Common myeloid progenitor, CD34-positive (primary cell): Measurements from ENCODE around the gene NDUFAF3.
A peak's percentile ranks its signal among the peaks of the same experiment; 100 is the strongest.

ENCODE experiments used
- CTCF ChIA-PET: fragments of 350-600 bp; sonication (Branson Sonifier 250); formaldehyde crosslinking; loops from one replicate; lab custom pipeline; 2021; ENCODE audit warnings: antibody characterized with exemption; lab: Charles Lee
- POLR2A ChIA-PET: fragments of 350-600 bp; sonication (Branson Sonifier 250); formaldehyde crosslinking; loops from one replicate; lab custom pipeline; 2021; ENCODE audit warnings: antibody characterized with exemption; lab: Charles Lee
- DNase-seq, 3 donors: peaks; one replicate each; pipeline versions ENCODE4 v3.0.0 to v3.0.0-alpha.2; 2013
- H3K27ac ChIP-seq, 2 experiments: 1 replicate in 1 of 2; 2 replicates in 1 of 2; pipeline ENCODE4 v1.7.0; 2013; ENCODE audit warnings: inconsistent platforms in 2 of 2, low read length in 2 of 2, mild to moderate bottlenecking in 2 of 2, low read depth in 1 of 2, moderate library complexity in 1 of 2; ENCODE audit not compliant: severe bottlenecking in 2 of 2, insufficient read depth in 1 of 2, poor library complexity in 1 of 2
- H3K27me3 ChIP-seq, 5 experiments: replicated peaks in 2 of 5; 1 replicate in 3 of 5; 2 replicates in 2 of 5; pipeline versions ENCODE4 v1.6.1 to v1.7.0; 2013; ENCODE audit warnings: low read length in 4 of 5, mild to moderate bottlenecking in 2 of 5, moderate library complexity in 2 of 5, inconsistent platforms in 1 of 5; ENCODE audit not compliant: insufficient read depth in 5 of 5, control insufficient read depth in 4 of 5
- H3K36me3 ChIP-seq, 4 experiments: 1 replicate in 2 of 4; 2 replicates in 2 of 4; pipeline versions ENCODE4 v1.6.1 to v1.7.0; 2013; ENCODE audit warnings: low read length in 3 of 4, control low read depth in 1 of 4, mild to moderate bottlenecking in 1 of 4; ENCODE audit not compliant: control insufficient read depth in 4 of 4, insufficient read depth in 4 of 4
- H3K4me1 ChIP-seq, 4 experiments: 1 replicate in 3 of 4; 2 replicates in 1 of 4; pipeline versions ENCODE4 v1.6.1 to v1.7.1; 2013; ENCODE audit warnings: low read length in 3 of 4, mild to moderate bottlenecking in 3 of 4, control low read depth in 1 of 4, inconsistent platforms in 1 of 4, moderate library complexity in 1 of 4; ENCODE audit not compliant: control insufficient read depth in 4 of 4, insufficient read depth in 4 of 4; ENCODE audit errors: control extremely low read depth in 1 of 4
- H3K4me3 ChIP-seq, 7 experiments: 1 replicate in 4 of 7; 2 replicates in 3 of 7; pipeline versions ENCODE4 v1.5.1 to v1.7.0; 2013; ENCODE audit warnings: mild to moderate bottlenecking in 7 of 7, low read length in 6 of 7, moderate library complexity in 6 of 7, inconsistent platforms in 2 of 7, low read depth in 2 of 7, control low read depth in 1 of 7; ENCODE audit not compliant: insufficient read depth in 4 of 7, control insufficient read depth in 1 of 7; ENCODE audit errors: extremely low read depth in 1 of 7
- H3K9me3 ChIP-seq, 5 experiments: 1 replicate in 4 of 5; 2 replicates in 1 of 5; pipeline versions ENCODE4 v1.6.1 to v1.7.1; 2013; ENCODE audit warnings: low read length in 4 of 5, mild to moderate bottlenecking in 2 of 5, inconsistent platforms in 1 of 5, low read depth in 1 of 5, moderate library complexity in 1 of 5; ENCODE audit not compliant: control insufficient read depth in 4 of 5, insufficient read depth in 2 of 5; ENCODE audit errors: control extremely low read depth in 1 of 5
- WGBS: methylation state at CpG from one replicate; pipeline ENCODE4 v1.1.5; 2013; ENCODE audit not compliant: insufficient coverage; 5-methylcytosine and 5-hydroxymethylcytosine counted together

Gene NDUFAF3

DNA sequence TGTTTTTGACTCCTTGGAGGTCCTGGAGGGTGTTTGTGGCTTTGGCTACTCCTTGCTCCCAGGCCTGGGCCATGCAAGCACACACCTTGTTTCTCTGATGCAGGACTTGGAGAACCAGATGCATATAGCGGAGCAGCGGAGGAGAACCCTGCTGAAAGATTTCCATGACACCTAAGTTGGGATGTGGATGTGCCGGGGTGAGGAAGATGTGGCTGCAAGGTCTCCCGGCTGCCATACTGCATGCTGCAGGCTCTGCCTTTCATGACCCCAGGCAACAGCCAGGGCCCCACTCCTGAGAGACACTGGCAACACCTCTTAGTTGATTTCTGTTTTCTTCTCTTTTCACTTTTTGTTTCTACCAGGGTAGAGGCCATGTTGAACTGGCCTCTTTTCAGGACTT, 38.8 kb upstream of the NDUFAF3 start:
- ChIA-PET CTCF (interaction anchor here (1.5 to 16.2 kb wide), 2 partner anchors 25 to 26 kb away, joined by 3 to 386 read pairs; partner anchors contain the start of genes DALRD3 and WDR6), POLR2A (no interaction called here)
- no peaks in the 10 kb centered on the region for H3K9me3 ChIP-seq
- no peak overlapping the region for H3K4me3 ChIP-seq
- no peaks in the 10 kb centered on the region for H3K27me3 ChIP-seq
- 92% methylated on average over 2 of the region's 4 CpGs for WGBS
- H3K4me1 ChIP-seq, result peaks cover 0 to 12% (median under 1%) of the 10 kb centered on the region in 4 experiments
- no peak overlapping the region for H3K27ac ChIP-seq
- peaks cover 15 to 72% (median 49%) of the 10 kb centered on the region in 4 experiments for H3K36me3 ChIP-seq
- no peak for DNase-seq

- Histone ChIP-seq H3K4me1 (peaks cover 0 to 21% (median 9%) of the 10 kb centered on the region in 4 experiments), H3K27me3 (no peaks in the 10 kb centered on the region), H3K27ac (peak overlapping the region in 1 of 2 experiments; percentile 34), H3K36me3 (peaks cover 11 to 63% (median 40%) of the 10 kb centered on the region in 4 experiments), H3K4me3 (no peak overlapping the region), H3K9me3 (no peaks in the 10 kb centered on the region)
- DNase-seq, result no peak
- ChIA-PET POLR2A (no interaction called here), CTCF (interaction anchor here (0.9 to 16.2 kb wide), 5 partner anchors 10 to 115 kb away, joined by 3 to 386 read pairs (median 5); partner anchors contain the start of genes DALRD3 and WDR6)
Measured at GRCh38 chr3:48984663-48985062, 37.3 kb upstream of the NDUFAF3 start.

- Histone ChIP-seq H3K4me3 (no peak overlapping the region), H3K36me3 (peaks cover 7 to 52% (median 33%) of the 10 kb centered on the region in 4 experiments), H3K4me1 (peaks cover 0 to 30% (median 16%) of the 10 kb centered on the region in 4 experiments), H3K27ac (no peak overlapping the region), H3K27me3 (no peaks in the 10 kb centered on the region), H3K9me3 (no peaks in the 10 kb centered on the region)
- 86% methylated on average over 4 of the region's 7 CpGs for WGBS
- ChIA-PET CTCF (interaction anchor here (0.9 to 16.2 kb wide), 6 partner anchors 21 to 114 kb away, joined by 3 to 386 read pairs (median 4); partner anchors contain the start of genes DALRD3, IMPDH2, NDUFAF3 and WDR6), POLR2A (interaction anchor here (1.3 kb wide), 3 partner anchors 27 to 36 kb away, joined by 3 to 6 read pairs (median 3); partner anchors contain the start of gene NDUFAF3)
- peak in 2 of 3 donors; percentile 30 to 61 for DNase-seq
Measured at GRCh38 chr3:48985831-48986376, 36.0 kb upstream of the NDUFAF3 start.

GRCh38 chr3:48989126-48989795, 32.7 kb upstream of the NDUFAF3 start:
- WGBS, result 5% methylated on average over 20 of the region's 21 CpGs
- peak overlapping the region; percentile 80 to 86 for H3K27ac ChIP-seq
- no peaks in the 10 kb centered on the region for H3K27me3 ChIP-seq
- peak overlapping the region; percentile 59 to 95 (median 87) for H3K4me3 ChIP-seq
- ChIA-PET POLR2A (interaction anchor here (0.5 to 7.2 kb wide), 11 partner anchors 11 to 400 kb away, joined by 3 to 69 read pairs (median 4); partner anchors contain the start of genes ARIH2, DALRD3, IMPDH2 and NDUFAF3), CTCF (interaction anchor here (1.0 to 16.2 kb wide), 10 partner anchors 14 to 461 kb away, joined by 3 to 386 read pairs (median 6); partner anchors contain the start of genes DALRD3, NDUFAF3, QRICH1 and WDR6)
- H3K36me3 ChIP-seq, result peaks cover 0 to 22% (median 16%) of the 10 kb centered on the region in 4 experiments
- H3K9me3 ChIP-seq, result no peaks in the 10 kb centered on the region
- H3K4me1 ChIP-seq, result peaks cover 0 to 47% (median 35%) of the 10 kb centered on the region in 4 experiments
- peak in 1 of 3 donors; percentile 19 for DNase-seq

DNA sequence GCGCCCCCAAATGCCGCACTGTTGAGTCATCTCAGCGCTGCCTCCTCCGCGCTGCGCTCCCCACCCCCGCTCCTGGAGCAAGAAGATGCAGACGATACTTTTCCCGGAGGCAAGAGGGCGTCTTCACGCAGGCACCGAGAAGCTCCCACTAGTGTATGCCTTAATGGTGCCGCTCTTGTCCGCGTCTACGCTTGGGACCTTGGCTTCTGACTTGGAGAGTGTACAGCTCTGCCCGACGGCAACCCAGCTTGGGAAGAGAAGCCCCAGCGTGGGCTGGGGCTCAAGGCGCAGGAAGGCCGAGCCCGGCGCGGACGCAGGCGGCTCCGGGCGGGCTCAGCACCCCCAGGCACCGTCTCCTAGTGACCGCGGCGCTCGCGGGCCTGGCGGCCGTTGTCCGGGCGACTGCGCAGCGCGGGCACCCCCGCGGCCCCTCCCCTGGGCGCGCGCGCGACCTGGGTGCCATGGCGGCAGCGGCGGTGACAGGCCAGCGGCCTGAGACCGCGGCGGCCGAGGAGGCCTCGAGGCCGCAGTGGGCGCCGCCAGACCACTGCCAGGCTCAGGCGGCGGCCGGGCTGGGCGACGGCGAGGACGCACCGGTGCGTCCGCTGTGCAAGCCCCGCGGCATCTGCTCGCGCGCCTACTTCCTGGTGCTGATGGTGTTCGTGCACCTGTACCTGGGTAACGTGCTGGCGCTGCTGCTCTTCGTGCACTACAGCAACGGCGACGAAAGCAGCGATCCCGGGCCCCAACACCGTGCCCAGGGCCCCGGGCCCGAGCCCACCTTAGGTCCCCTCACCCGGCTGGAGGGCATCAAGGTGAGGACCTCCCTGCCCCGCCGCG, 31.9 kb upstream of the NDUFAF3 start, which contains the start of gene P4HTM:
TSS of gene P4HTM (plus strand) at position 446 of the 840 bp plus-strand sequence. CDS start at position 462, 16 bp downstream.
- 0% methylated on average over 88 of the region's 91 CpGs for WGBS
- H3K4me1 ChIP-seq, result peaks cover 0 to 41% (median 36%) of the 10 kb centered on the region in 4 experiments
- H3K4me3 ChIP-seq, result peak within 1 kb of the TSS; percentile 59 to 95 (median 87)
- H3K36me3 ChIP-seq, result peaks cover 0 to 17% (median 14%) of the 10 kb centered on the region in 4 experiments
- no peaks in the 10 kb centered on the region for H3K27me3 ChIP-seq
- ChIA-PET CTCF (interaction anchor here (1.1 to 16.2 kb wide), 7 partner anchors 15 to 104 kb away, joined by 3 to 386 read pairs (median 8); partner anchors contain the start of genes DALRD3, NDUFAF3, QRICH1 and WDR6), POLR2A (interaction anchor here (0.5 to 7.2 kb wide), 11 partner anchors 10 to 399 kb away, joined by 3 to 69 read pairs (median 4); partner anchors contain the start of genes ARIH2, DALRD3, IMPDH2 and NDUFAF3)
- peak within 1 kb of the TSS; percentile 80 to 86 for H3K27ac ChIP-seq
- DNase-seq, result peak; percentile 85 to 91 (median 89)
- no peaks in the 10 kb centered on the region for H3K9me3 ChIP-seq
